Stimulated activated memory B cell treated with anti-CD40 and anti-IgM and Interleukin-4, amounts not matched to agents 10 μg/mL and 1 μg/mL and 100 μg/mL, for 72 hours (primary cell): ENCODE data around the gene ATG10.
"Not testable (repeated sequence)": the region's sequence is repeated elsewhere in the genome, so short reads cannot be mapped to it uniquely, and the experiment has no call there.

Experiments used
- ATAC-seq: fragments of 150-1000 bp; cut with Tn5 transposase; 2 replicates; pipeline ENCODE4 v1.10.0; 2021
- H3K27ac Mint-ChIP-seq: one replicate; pipeline ENCODE4 v1.8.0; 2022; ENCODE audit warnings: mild to moderate bottlenecking, mixed read lengths
- H3K27me3 Mint-ChIP-seq: one replicate; pipeline ENCODE4 v1.8.0; 2022; ENCODE audit warnings: mixed read lengths
- H3K36me3 Mint-ChIP-seq: one replicate; pipeline ENCODE4 v1.8.0; 2022; ENCODE audit warnings: mixed read lengths
- H3K4me1 Mint-ChIP-seq: one replicate; pipeline ENCODE4 v1.8.0; 2022; ENCODE audit warnings: mixed read lengths
- H3K4me3 Mint-ChIP-seq: one replicate; pipeline ENCODE4 v1.8.0; 2022; ENCODE audit warnings: mild to moderate bottlenecking, moderate library complexity, mixed read lengths
- H3K9me3 Mint-ChIP-seq: one replicate; pipeline ENCODE4 v1.8.0; 2022; ENCODE audit warnings: mixed read lengths

ATG10 gene

DNA sequence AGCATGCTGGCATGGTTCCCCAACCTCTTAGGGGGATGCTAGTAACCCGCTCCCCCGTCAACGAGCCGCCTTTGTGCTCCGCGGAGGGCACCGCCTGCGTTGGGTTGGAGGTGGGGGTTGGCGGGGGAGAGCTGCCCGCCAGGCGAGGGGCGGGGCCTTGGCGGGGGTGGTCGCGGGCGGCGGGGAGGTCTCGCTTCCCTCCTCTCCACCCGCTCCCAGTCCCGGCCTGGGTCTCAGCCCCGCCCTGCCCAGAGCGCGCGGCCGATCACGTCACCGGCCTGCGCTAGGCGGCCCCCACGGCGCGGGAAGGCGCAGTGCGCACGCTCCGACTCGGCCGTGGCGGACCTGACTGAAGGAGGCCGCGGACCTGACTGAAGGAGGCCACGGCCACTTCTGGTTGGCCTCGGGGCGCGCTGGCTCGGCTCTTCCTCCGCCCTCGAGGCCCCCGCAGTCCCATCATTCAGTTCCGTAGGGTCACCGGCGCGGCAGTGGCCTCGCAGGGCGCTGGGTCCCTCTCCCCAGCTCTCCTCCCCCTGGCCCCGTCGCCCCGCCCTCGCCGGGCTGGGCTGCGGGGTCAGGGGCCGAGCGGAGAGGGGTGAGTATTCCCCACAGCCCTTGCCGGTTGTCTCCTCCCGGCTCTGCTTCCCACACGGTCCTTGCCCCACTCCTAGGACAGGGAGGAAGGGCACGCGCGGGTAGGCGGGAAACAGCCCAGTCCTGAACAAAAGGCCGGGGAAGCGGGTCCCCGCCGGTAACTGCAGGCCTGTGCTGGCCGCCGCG, at the start of gene ATG10:
ATG10 (plus strand) TSS at position 312 of the 780 bp plus-strand sequence. CDS start 15,548 bp downstream, outside the sequence.
- Mint-ChIP-seq H3K4me1 (peaks cover 28% of the 10 kb centered on the region), H3K27me3 (no peaks in the 10 kb centered on the region)

DNA sequence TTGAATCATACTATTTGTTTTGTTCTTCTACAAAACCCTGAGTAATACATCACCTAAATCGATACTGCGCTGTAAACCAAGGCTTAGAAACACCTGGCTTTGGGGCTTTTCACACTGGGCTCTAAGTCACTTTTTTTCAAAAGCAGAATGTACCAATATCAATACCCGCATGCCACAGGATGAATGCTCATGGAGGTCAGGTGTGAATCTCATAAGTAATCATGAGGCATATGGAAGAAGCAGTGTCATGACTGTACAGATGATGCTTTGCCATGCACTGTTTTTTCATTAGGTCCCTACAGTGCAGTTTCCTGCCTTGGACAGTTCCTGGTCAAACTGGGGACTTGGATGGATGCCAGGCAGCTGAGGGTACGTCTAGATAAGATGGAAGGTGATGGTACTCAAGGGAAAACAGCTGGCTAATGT, 49.0 kb upstream of the ATG10 start:
- Mint-ChIP-seq H3K9me3 (no peaks in the 10 kb centered on the region), H3K4me1 (no peaks in the 10 kb centered on the region), H3K27ac (no peak overlapping the region), H3K36me3 (no peaks in the 10 kb centered on the region), H3K4me3 (no peak overlapping the region), H3K27me3 (no peaks in the 10 kb centered on the region)
- no peak for ATAC-seq

More for the DNA sequence above, at the start of gene ATG10:
- peak within 1 kb of the TSS; percentile 93 for H3K4me3 Mint-ChIP-seq
- H3K27ac Mint-ChIP-seq = peak within 1 kb of the TSS; percentile 89
- H3K9me3 Mint-ChIP-seq = no peaks in the 10 kb centered on the region
- peak; percentile 99 for ATAC-seq
- H3K36me3 Mint-ChIP-seq = no peaks in the 10 kb centered on the region

DNA sequence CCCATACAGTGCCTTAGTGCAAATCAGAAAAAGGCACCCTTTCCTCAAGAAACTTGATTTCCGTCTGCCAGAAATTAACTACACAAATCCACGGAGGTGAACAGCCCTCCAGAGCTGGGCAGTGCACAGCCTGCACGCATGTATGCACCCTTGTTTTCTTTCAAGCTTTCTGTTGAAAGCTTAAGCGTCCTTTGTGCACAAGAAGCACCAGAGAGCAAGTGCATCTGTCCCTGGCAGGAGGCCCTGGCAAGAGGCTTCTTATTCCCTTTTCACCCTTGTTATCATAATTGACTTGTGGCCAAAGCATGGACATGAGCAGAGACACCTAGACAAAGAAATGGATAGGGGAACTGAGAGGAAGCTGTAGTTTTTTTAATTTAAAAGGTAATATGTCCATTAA, 47.4 kb upstream of the ATG10 start:
- no peaks in the 10 kb centered on the region for H3K36me3 Mint-ChIP-seq
- H3K9me3 Mint-ChIP-seq = no peaks in the 10 kb centered on the region
- no peaks in the 10 kb centered on the region for H3K27me3 Mint-ChIP-seq
- H3K4me1 Mint-ChIP-seq = no peaks in the 10 kb centered on the region
- no peak overlapping the region for H3K27ac Mint-ChIP-seq
- ATAC-seq = no peak
- H3K4me3 Mint-ChIP-seq = no peak overlapping the region

DNA sequence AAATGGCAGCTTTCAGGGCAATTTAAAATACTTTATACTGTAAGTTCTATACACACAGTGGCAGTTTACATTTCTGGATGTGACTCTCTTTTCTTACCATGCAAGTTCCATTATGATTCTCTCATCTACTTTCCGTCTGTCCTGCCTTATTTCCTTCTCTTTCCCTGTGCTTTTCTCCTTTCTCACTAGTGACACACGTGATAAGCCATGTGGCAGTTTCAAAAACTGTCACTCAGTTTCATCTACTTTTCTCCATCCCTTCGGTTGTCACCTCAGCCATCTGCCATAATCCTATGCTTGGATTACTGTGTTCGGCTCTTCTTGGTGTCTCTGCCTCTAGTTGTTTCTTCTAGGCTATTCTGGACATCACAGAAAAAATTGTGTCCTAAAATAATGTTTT, 46.8 kb upstream of the ATG10 start:
- no peak for ATAC-seq
- no peaks in the 10 kb centered on the region for H3K36me3 Mint-ChIP-seq
- H3K4me3 Mint-ChIP-seq = no peak overlapping the region
- no peaks in the 10 kb centered on the region for H3K9me3 Mint-ChIP-seq
- H3K27ac Mint-ChIP-seq = no peak overlapping the region
- H3K4me1 Mint-ChIP-seq = no peaks in the 10 kb centered on the region
- H3K27me3 Mint-ChIP-seq = no peaks in the 10 kb centered on the region

DNA sequence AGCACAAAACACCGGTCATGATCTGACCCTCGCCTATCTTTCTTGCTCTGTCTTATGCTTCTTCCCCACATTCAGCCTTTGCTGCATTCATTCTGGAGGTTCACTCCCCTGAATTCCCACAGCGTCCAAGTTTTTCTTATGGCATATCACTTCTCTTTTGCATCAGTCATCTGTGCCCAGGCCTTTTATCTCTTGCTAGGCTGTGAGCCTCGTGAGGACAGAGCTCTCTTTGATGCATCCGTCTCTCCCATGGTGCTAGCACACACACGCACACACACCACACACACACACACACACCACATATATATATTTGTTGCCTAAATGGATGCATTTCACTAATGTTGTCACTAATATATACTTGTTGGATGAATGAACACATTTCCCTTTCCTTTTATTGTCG, 45.8 kb upstream of the ATG10 start:
- no peaks in the 10 kb centered on the region for H3K27me3 Mint-ChIP-seq

DNA sequence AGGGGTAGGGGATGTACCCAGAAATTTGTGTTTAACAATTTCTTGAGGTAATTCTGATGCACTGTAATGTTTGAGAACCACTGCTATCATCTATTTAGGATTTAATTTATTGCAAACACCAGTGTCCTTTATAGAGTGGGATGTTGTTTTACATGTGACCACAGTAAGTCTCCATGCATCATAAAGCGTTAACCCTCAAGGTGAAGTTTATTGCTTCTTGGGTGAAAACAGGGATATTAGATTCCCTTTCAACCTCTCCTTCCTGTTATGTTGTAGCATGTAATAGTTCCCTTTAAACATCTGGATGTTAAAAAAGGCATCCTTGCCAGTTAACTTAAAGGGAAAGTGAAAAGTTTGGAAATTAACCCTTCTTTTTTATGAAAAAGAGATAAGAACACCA, 35.8 kb upstream of the ATG10 start:
- Mint-ChIP-seq H3K27ac (no peak overlapping the region), H3K4me3 (no peak overlapping the region), H3K27me3 (peaks cover 9% of the 10 kb centered on the region), H3K36me3 (peaks cover 3% of the 10 kb centered on the region), H3K4me1 (no peaks in the 10 kb centered on the region), H3K9me3 (peaks cover 6% of the 10 kb centered on the region)
- ATAC-seq = no peak

More for the DNA sequence above, 45.8 kb upstream of the ATG10 start:
- H3K4me3 Mint-ChIP-seq = no peak overlapping the region
- no peak overlapping the region for H3K27ac Mint-ChIP-seq
- ATAC-seq = no peak
- no peaks in the 10 kb centered on the region for H3K9me3 Mint-ChIP-seq
- H3K36me3 Mint-ChIP-seq = no peaks in the 10 kb centered on the region
- H3K4me1 Mint-ChIP-seq = no peaks in the 10 kb centered on the region

DNA sequence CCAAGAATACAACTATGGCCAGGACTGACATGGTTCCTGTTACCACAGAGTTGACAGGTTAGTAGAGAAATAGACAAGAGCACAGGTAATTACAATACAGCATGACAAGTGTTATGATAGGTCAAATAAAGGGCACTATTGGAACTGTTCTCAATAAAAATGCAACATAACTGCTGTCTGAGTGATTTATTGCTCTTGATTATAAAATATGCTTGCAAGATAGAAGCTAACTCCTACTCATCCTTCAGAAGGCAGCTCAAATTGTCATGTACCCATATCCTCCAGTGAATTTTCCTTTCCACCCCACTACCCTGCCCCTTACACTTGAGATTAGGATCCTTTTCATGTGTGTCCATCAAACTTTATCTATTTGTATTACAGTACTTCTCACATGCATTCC, 35.1 kb upstream of the ATG10 start:
- Mint-ChIP-seq H3K27ac (no peak overlapping the region), H3K9me3 (peaks cover 7% of the 10 kb centered on the region), H3K4me1 (no peaks in the 10 kb centered on the region), H3K36me3 (peaks cover 7% of the 10 kb centered on the region), H3K27me3 (peaks cover 9% of the 10 kb centered on the region), H3K4me3 (no peak overlapping the region)
- no peak for ATAC-seq

DNA sequence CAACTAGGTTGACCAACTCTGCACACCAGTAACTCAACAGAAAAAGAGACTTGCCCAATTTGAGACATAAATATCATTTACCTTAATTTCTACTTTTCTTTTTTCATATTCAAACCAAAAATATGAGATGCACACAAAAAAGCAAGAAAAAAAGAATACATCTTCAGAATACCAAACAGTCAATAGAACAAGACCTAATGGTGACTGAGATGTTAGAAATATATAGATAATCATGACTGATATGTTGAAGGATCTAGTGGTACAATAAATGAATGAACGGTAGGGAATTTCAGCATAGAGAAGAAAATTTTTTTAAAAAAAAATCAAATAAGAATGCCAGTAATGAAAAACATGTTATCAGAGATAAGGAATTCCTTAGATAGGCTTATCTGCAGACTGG, 29.1 kb upstream of the ATG10 start:
- no peak overlapping the region for H3K4me3 Mint-ChIP-seq
- H3K27ac Mint-ChIP-seq = no peak overlapping the region
- peaks cover 6% of the 10 kb centered on the region for H3K27me3 Mint-ChIP-seq
- H3K4me1 Mint-ChIP-seq = no peaks in the 10 kb centered on the region
- peaks cover 16% of the 10 kb centered on the region for H3K9me3 Mint-ChIP-seq
- H3K36me3 Mint-ChIP-seq = peaks cover 7% of the 10 kb centered on the region
- no peak for ATAC-seq

DNA sequence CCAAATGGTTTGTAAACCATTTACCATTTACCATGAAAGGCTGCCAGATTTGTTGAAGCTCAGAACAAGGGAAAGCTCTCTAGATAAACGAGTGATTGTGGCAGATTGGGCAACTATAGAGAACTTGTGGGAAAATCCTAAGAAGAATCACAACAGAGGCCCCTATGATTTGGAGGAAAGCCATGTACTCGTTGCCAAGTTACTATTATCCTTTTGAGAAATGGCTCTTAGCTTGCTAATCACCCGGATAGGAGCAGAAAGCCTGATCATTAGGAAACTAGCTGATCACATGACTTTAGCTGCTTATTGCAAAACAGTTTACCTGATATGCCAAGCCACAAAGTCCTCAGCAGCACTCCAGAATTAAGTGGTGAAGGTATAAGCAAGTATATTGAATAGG, 23.5 kb upstream of the ATG10 start:
- Mint-ChIP-seq H3K27me3 (peaks cover under 1% of the 10 kb centered on the region), H3K27ac (no peak overlapping the region), H3K9me3 (no peaks in the 10 kb centered on the region), H3K36me3 (no peaks in the 10 kb centered on the region), H3K4me3 (no peak overlapping the region), H3K4me1 (no peaks in the 10 kb centered on the region)
- ATAC-seq = no peak

DNA sequence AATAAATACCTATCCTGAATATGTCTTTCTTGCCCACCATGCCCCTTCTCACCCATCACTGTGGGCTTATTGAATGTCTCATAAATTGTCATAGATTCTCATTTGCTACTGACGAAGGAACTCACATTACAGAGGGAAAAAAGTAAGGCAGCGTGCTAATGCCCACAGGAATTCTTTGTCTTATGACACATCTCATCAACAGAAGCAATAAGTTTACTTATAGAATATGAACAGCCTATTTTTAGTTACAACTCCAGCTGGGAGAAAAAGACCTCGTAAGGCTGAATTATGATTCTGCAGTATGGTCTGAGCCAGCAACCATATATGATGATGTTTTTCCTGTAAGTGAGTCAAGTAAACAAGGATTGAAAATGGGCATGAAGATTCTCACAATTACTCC, 22.4 kb upstream of the ATG10 start:
- H3K9me3 Mint-ChIP-seq = no peaks in the 10 kb centered on the region
- H3K27me3 Mint-ChIP-seq = no peaks in the 10 kb centered on the region
- H3K4me3 Mint-ChIP-seq = no peak overlapping the region

DNA sequence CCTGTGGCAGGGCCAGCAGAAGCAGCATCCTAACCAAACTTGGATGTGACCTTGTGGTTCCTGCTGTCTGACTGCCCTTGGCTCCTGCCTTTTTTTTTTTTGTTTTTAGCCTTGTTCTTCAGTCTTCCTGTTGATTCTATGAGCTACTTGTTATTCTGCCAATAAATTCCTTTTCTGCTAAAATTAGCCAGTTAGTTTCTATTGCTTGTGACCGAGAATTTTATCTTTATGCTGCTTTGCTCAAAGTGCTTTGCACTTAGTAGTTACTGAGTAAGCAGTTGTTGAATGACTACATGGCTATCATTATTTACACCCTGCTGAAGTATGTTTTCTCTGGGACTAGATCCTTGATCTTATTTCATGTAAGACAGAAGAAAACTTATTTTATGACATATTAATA, 20.8 kb upstream of the ATG10 start:
- H3K9me3 Mint-ChIP-seq = no peaks in the 10 kb centered on the region
- H3K36me3 Mint-ChIP-seq = no peaks in the 10 kb centered on the region
- no peaks in the 10 kb centered on the region for H3K4me1 Mint-ChIP-seq
- no peaks in the 10 kb centered on the region for H3K27me3 Mint-ChIP-seq
- H3K27ac Mint-ChIP-seq = no peak overlapping the region
- no peak for ATAC-seq
- H3K4me3 Mint-ChIP-seq = no peak overlapping the region

More for the DNA sequence above, 22.4 kb upstream of the ATG10 start:
- Mint-ChIP-seq H3K36me3 (no peaks in the 10 kb centered on the region), H3K4me1 (no peaks in the 10 kb centered on the region), H3K27ac (no peak overlapping the region)
- no peak for ATAC-seq

DNA sequence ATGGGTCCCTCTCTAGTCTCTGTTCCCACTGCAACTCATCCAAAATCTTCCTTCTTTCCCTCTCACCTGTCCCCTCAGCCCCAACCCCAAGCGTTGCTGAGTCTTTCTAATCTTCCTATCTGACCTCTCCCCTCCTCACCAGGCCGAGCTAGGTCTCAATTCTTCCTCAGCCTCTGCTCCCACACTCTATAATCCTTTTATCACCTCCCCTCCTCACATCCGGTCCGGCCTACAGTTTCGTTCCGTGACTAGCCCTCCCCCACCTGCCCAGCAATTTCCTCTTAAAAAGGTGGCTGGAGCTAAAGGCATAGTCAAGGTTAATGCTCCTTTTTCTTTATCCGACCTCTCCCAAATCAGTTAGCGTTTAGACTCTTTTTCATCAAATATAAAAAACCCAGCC, 17.0 kb upstream of the ATG10 start:
- not testable (repeated sequence) for H3K36me3 Mint-ChIP-seq, ATAC-seq, H3K4me1 Mint-ChIP-seq, H3K4me3 Mint-ChIP-seq, H3K9me3 Mint-ChIP-seq, H3K27me3 Mint-ChIP-seq, H3K27ac Mint-ChIP-seq

DNA sequence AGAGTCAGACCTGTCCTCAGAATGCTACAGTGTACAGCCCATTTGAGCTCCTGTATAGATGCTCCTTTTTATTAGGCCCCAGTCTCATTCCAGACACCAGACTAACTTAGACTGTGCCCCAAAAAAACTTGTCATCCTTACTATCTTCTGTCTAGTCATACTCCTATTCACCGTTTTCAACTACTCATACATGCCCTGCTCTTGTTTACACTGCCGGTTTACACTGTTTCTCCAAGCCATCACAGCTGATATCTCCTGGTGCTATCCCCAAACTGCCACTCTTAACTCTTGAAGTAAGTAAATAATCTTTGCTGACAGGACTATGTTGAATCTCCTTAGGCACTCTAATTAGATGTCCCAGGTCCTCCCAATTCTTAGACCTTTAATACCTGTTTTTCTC, 13.7 kb upstream of the ATG10 start:
- H3K9me3 Mint-ChIP-seq, H3K4me3 Mint-ChIP-seq, H3K27me3 Mint-ChIP-seq, H3K36me3 Mint-ChIP-seq, H3K27ac Mint-ChIP-seq, ATAC-seq, H3K4me1 Mint-ChIP-seq: not testable (repeated sequence)

DNA sequence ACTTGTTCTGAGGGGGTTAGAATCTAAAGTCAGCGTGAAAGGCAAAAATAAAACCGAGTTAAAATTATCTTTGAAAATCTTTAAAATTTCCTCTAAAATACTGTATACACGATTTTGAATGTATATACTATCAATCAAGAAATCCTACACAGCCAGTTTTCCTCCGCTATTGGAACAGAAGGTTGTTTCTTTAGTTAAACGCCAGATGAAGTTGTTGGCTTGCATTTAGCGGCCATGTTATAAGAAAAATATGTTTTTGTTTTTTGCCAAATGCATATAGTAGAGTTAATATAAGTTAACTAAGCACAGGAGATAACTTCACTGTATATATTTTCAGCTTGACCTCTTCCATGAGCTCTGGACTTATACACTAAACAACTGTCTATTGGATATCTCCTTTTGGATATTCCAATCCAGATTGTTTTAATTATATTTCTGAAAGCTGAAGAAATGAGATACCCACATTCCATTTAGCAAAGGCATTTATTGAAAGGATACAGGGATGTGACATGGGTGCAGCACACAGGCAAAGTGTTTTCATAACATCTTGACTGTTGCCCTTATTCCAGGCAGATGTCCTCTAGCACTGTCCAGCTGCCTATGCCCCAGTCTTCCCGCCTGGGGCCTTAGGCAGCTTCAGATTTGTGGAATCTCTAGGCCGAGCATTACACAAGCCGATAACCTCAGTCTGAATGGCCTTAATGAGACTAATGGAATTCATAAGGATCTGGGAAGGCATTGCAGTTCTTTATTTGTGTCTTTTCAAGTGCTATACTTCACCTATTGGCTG, 10.0 kb upstream of the ATG10 start:
- H3K4me3 Mint-ChIP-seq = no peak overlapping the region
- no peak overlapping the region for H3K27ac Mint-ChIP-seq
- no peaks in the 10 kb centered on the region for H3K27me3 Mint-ChIP-seq
- H3K4me1 Mint-ChIP-seq = no peaks in the 10 kb centered on the region
- H3K9me3 Mint-ChIP-seq = no peaks in the 10 kb centered on the region
- no peaks in the 10 kb centered on the region for H3K36me3 Mint-ChIP-seq
- no peak for ATAC-seq

DNA sequence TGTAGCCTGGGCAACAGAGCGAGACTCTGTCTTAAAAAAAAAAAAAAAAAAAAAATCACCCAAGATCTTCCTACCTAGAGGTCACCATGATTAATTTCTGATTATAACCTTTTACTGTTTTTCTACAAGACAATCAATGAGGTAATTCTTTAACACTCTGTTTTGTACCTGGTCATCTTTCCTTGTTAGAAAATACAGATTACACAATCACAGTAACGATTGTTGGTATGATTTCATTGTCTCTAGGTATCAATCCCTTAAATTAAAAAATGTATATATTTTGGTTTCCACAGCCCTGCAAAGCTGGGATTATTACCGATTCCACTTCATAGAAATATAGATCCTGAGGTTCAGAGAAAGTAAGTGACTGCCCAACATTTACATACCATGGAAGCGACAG, 8.3 kb upstream of the ATG10 start:
- H3K27ac Mint-ChIP-seq = no peak overlapping the region
- no peaks in the 10 kb centered on the region for H3K36me3 Mint-ChIP-seq
- no peak overlapping the region for H3K4me3 Mint-ChIP-seq
- no peak for ATAC-seq
- no peaks in the 10 kb centered on the region for H3K4me1 Mint-ChIP-seq
- no peaks in the 10 kb centered on the region for H3K9me3 Mint-ChIP-seq
- H3K27me3 Mint-ChIP-seq = no peaks in the 10 kb centered on the region

DNA sequence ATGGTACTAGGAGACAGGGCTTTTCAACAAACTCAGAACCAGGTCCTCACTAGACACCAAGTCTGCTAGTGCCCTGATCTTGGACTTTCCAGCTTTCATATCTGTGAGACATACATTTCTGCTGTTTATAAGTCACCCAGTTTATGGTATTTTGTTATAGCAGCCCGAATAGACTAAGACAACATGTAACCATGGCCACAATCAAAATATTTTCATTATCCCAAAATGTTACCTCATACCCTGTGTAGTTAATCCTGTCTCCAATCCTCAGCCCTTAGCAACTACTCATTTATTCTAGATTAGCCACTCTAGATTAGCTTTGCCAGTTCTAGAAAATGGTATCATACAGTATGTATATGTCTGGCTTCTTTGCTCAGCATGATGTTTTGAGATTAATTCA, 6.3 kb upstream of the ATG10 start:
- no peak for ATAC-seq
- no peaks in the 10 kb centered on the region for H3K27me3 Mint-ChIP-seq

More for the DNA sequence above, 6.3 kb upstream of the ATG10 start:
- Mint-ChIP-seq H3K4me1 (no peaks in the 10 kb centered on the region), H3K9me3 (no peaks in the 10 kb centered on the region), H3K27ac (no peak overlapping the region), H3K36me3 (no peaks in the 10 kb centered on the region), H3K4me3 (no peak overlapping the region)
